PFSK-1 (cell line): Measurements from ENCODE around the gene SYCP2.

Source experiments
- POLR2AphosphoS5 ChIP-seq: IDR thresholded peaks from 2 replicates; pipeline ENCODE4 v1.6.1; 2012; ENCODE audit warnings: low read depth, mild to moderate bottlenecking, control low read depth, low read length, moderate library complexity
- SIN3A ChIP-seq: IDR thresholded peaks from 2 replicates; pipeline ENCODE4 v1.6.1; 2012; ENCODE audit warnings: mild to moderate bottlenecking, low read length, moderate library complexity, borderline replicate concordance; ENCODE audit not compliant: insufficient read depth
- TAF1 ChIP-seq: IDR thresholded peaks from 2 replicates; pipeline ENCODE4 v1.6.1; 2012; ENCODE audit warnings: low read length, control low read depth, borderline replicate concordance; ENCODE audit not compliant: insufficient read depth

- TF ChIP-seq POLR2AphosphoS5, result no peak
- no peak for TF ChIP-seq SIN3A
- TF ChIP-seq TAF1, result no peak
Observed at GRCh38 chr20:59837623-59838394, 95.6 kb downstream of the SYCP2 start.
